ENCODE data around the gene PRPF31. TPM values are rescaled to one million over a fixed set of nuclear protein-coding genes. Genes with fewer than 3 reads are reported as not detected.

PRPF31 gene
- total and polyA plus RNA-seq, 2 of the 13 experiments (the other 11 are each of a cell fraction or from before 2014, with no cell fraction given) = 23.8 to 63.8 TPM

- no peak for TF ChIP-seq HOXA7 (CRISPR knock-in tag; IDR thresholded peaks at IDR 0.05)
- peak; percentile 54 for TF ChIP-seq RBFOX2 (IDR thresholded peaks at IDR 0.05; ENCODE audit: low read depth, low read length)
- no peak for TF ChIP-seq ZNF274 (CRISPR knock-in tag; IDR thresholded peaks at IDR 0.05)
- no peak for TF ChIP-seq ZNF790 (CRISPR knock-in tag; IDR thresholded peaks at IDR 0.05; ENCODE audit: borderline replicate concordance)
Observed at GRCh38 chr19:54114340-54115108, 1.0 kb upstream of the PRPF31 start (continued).

DNA sequence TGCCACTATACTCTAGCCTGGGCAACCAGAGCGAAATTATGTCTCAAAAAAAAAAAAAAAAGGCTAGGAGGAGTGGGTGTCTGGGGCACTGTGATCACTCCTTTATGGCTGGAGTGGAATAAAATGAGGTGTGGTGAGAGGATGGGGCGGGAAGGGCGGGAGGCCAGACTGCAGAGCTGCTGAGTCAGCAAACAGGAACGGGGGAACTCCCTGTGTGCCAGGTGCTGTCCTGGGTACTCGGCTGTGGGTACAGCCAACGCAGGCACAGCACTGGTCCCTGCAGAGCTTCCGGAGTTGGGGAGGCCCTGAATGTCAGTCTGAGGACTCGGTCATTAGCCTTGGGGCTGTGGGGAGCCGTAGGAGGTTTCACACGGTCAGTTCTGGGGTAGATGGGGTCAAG is 5.7 kb downstream of the PRPF31 start:
- Histone ChIP-seq H3K4me3 (replicated peaks in 1 of 3; ENCODE audit: insufficient read depth in 1 of 3, low read depth in 2 of 3, low read length in 3 of 3) (no peak overlapping the region), H3K79me2 (ENCODE audit: insufficient read depth, low read length) (peaks cover 9% of the 10 kb centered on the region), H3K4me2 (ENCODE audit: low read depth, low read length) (no peak overlapping the region), H3K27me3 (ENCODE audit: control insufficient read depth in 1 of 2, insufficient read depth in 2 of 2, low read length in 2 of 2) (no peaks in the 10 kb centered on the region), H3K4me1 (ENCODE audit: insufficient read depth, low read length) (peaks cover 11% of the 10 kb centered on the region), H4K20me1 (ENCODE audit: insufficient read depth, low read length) (no peaks in the 10 kb centered on the region), H3K9ac (ENCODE audit: insufficient read depth, low read depth, low read length) (no peak overlapping the region), H3K9me3 (ENCODE audit: low read length) (no peaks in the 10 kb centered on the region), H3K27ac (ENCODE audit: extremely low read length, insufficient read depth, low read length) (no peak overlapping the region), H3K36me3 (replicated peaks in 1 of 2; ENCODE audit: control insufficient read depth in 1 of 2, insufficient read depth in 2 of 2, low read length in 2 of 2) (peaks cover 24 to 66% of the 10 kb centered on the region in 2 experiments; a peak in 4 of 5 replicates), H2AFZ (ENCODE audit: low read length) (no peak overlapping the region)
- DNase-seq (ENCODE audit: low spot score) (no peak), FAIRE-seq (no peak), ATAC-seq (no peak)
- TF ChIP-seq MAFF (IDR thresholded peaks at IDR 0.05; ENCODE audit: low read depth, low read length) (peak; percentile 86), MAFK (conservative IDR thresholded peaks at IDR 0.05 in 1 of 2, IDR thresholded peaks at IDR 0.05 in 1 of 2; ENCODE audit: low read length in 2 of 2) (peak; percentile 90 to 93), ZNF552 (CRISPR knock-in tag; IDR thresholded peaks at IDR 0.05; ENCODE audit: borderline replicate concordance) (no peak), ISL2 (CRISPR knock-in tag; IDR thresholded peaks at IDR 0.05) (no peak), MAFG (CRISPR knock-in tag; IDR thresholded peaks at IDR 0.05) (peak; percentile 72)
- no TSS peak for BruUV-seq (replicated peaks)
- CTCF ChIA-PET (ENCODE audit: low intra/inter-chr PET ratio, low total read pairs) = no interaction called here
- POLR2A ChIA-PET = no interaction called here
- in situ Hi-C loops (cut with HindIII; ENCODE audit: extremely low pct_ligation_motif_present, low pct_unique_long_range_greater_than_20kb) = no loop called here
- intact Hi-C loops (cut with micrococcal nuclease; ENCODE audit: unreplicated experiment) = no loop called here
- 94% methylated on average over 10 of the region's 10 CpGs for WGBS (ENCODE audit: low lambda C conversion rate)
